Endothelial cell (in vitro differentiated cells): ENCODE results near the gene TXNL4A. TPM values are rescaled to one million over a fixed set of nuclear protein-coding genes. Genes with fewer than 3 reads are reported as not detected.

Experiments used
- DNase-seq: peaks from one replicate; pipeline ENCODE4 v3.0.0; 2021; ENCODE audit warnings: low spot score
- H3K27ac Mint-ChIP-seq: one replicate; pipeline ENCODE4 v1.8.0; 2021; ENCODE audit warnings: mixed read lengths, inconsistent platforms; ENCODE audit not compliant: unreplicated experiment
- H3K27me3 Mint-ChIP-seq: one replicate; pipeline ENCODE4 v1.8.0; 2021; ENCODE audit warnings: mild to moderate bottlenecking, moderate library complexity, mixed read lengths, inconsistent platforms; ENCODE audit not compliant: unreplicated experiment
- H3K36me3 Mint-ChIP-seq: one replicate; pipeline ENCODE4 v1.8.0; 2021; ENCODE audit warnings: mild to moderate bottlenecking, low read depth, mixed read lengths, inconsistent platforms; ENCODE audit not compliant: unreplicated experiment
- H3K4me1 Mint-ChIP-seq: one replicate; pipeline ENCODE4 v1.8.0; 2021; ENCODE audit warnings: mild to moderate bottlenecking, mixed read lengths, inconsistent platforms; ENCODE audit not compliant: unreplicated experiment
- H3K4me3 Mint-ChIP-seq: one replicate; pipeline ENCODE4 v1.8.0; 2021; ENCODE audit warnings: mild to moderate bottlenecking, mixed read lengths, inconsistent platforms; ENCODE audit not compliant: unreplicated experiment
- H3K9me3 Mint-ChIP-seq: one replicate; pipeline ENCODE4 v1.8.0; 2021; ENCODE audit warnings: mixed read lengths, inconsistent platforms; ENCODE audit not compliant: unreplicated experiment
- total RNA-seq: library from RNA; stranded (reverse); fragmentation: NEBNext Ultra II Directional; extraction: Animal tissue kit (Norgen Biotek cat#: 25700); gene quantifications from one replicate; pipeline ENCODE4 v1.2.1, GENCODE V29; 2021; ENCODE audit not compliant: unreplicated experiment
- TF ChIP-seq, protein P1 (sequence below): fragments of 200-600 bp; sonication (generic); IDR thresholded peaks from one replicate; pipeline ENCODE4 v1.5.0; 2021; ENCODE audit warnings: antibody characterized with exemption; ENCODE audit not compliant: unreplicated experiment

TXNL4A gene
- total RNA-seq, 1 donor from 2014 or later = 86.8 TPM

DNA sequence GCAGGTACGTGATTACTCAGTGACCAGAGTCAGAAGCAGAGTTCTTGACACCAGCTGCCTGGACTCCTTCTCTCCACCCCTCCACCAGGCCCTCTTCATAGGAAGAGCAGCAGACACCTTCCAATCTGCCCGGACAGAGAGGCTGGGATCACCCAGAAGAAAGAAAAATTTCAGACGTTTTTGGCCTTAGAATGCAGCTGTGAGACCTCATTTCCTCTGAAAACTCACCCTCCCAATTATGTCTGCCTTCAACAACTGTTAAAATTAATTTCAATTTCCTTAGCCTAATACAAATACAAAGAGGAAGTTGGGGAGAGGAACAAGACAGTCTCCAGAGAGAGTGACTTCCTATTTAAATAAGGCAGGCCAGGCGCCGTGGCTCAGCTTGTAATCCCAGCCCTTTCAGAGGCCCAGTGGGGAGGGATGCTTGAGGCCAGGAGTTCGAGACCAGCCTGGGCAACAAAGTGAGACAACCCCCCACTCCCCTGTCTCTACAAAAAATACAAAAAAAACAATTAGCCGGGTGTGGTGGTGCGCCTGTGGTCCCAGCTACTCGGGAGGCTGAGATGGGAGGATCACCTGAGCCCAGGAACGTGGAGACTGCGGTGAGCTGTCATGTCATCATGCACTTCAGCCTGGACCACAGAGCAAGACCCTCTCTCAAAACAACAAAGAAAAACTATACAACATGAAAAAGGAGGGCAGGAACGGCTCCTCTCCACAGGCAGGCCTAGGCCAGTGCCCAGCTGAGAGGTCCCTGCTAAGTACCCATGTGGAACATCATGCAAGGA lies 38.5 kb downstream of the TXNL4A start:
- peak overlapping the region; percentile 94 for H3K4me3 Mint-ChIP-seq
- H3K27me3 Mint-ChIP-seq = peaks cover 19% of the 10 kb centered on the region
- DNase-seq = no peak
- peak overlapping the region; percentile 74 for H3K27ac Mint-ChIP-seq
- no peaks in the 10 kb centered on the region for H3K9me3 Mint-ChIP-seq
- H3K4me1 Mint-ChIP-seq = peaks cover 11% of the 10 kb centered on the region
- peaks cover 11% of the 10 kb centered on the region for H3K36me3 Mint-ChIP-seq
- TF ChIP-seq, protein P1, sequence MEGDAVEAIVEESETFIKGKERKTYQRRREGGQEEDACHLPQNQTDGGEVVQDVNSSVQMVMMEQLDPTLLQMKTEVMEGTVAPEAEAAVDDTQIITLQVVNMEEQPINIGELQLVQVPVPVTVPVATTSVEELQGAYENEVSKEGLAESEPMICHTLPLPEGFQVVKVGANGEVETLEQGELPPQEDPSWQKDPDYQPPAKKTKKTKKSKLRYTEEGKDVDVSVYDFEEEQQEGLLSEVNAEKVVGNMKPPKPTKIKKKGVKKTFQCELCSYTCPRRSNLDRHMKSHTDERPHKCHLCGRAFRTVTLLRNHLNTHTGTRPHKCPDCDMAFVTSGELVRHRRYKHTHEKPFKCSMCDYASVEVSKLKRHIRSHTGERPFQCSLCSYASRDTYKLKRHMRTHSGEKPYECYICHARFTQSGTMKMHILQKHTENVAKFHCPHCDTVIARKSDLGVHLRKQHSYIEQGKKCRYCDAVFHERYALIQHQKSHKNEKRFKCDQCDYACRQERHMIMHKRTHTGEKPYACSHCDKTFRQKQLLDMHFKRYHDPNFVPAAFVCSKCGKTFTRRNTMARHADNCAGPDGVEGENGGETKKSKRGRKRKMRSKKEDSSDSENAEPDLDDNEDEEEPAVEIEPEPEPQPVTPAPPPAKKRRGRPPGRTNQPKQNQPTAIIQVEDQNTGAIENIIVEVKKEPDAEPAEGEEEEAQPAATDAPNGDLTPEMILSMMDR = no peak

DNA sequence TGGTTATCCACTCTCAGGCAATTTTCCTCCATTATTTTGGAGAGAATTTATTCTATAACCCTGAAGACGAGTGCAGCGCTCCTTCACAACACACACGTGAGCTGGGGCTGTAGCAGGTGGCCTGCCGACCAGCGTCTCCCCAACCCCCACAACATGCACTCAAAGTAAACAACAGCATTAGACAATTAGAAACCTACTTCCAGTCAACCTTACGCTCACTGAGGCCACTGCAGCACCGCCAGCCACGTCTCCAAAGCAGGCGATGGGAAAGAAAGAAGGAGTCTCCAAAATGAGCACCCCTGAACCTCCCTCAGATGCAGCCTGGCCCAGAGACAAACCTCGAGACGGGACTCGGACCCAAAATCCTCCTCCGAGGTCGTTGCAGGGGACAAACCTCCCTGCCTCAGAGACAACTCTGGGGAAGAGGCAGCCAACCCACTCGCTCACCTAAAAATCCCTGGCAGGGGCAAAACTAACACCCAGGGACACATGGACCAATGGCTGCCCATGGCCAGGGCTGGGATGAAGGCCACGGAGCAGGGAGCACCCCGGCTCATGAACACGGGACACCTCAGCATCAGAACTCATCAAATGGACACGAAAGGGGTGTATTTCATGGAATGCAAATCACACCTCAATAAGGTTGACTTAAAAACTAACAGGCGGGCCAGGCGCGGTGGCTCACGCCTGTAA lies 39.5 kb downstream of the TXNL4A start:
- Mint-ChIP-seq H3K4me1 (peaks cover 15% of the 10 kb centered on the region), H3K9me3 (no peaks in the 10 kb centered on the region), H3K27ac (no peak overlapping the region), H3K27me3 (peaks cover 19% of the 10 kb centered on the region), H3K4me3 (no peak overlapping the region), H3K36me3 (peaks cover 11% of the 10 kb centered on the region)
- TF ChIP-seq, protein P1 = no peak
- no peak for DNase-seq

DNA sequence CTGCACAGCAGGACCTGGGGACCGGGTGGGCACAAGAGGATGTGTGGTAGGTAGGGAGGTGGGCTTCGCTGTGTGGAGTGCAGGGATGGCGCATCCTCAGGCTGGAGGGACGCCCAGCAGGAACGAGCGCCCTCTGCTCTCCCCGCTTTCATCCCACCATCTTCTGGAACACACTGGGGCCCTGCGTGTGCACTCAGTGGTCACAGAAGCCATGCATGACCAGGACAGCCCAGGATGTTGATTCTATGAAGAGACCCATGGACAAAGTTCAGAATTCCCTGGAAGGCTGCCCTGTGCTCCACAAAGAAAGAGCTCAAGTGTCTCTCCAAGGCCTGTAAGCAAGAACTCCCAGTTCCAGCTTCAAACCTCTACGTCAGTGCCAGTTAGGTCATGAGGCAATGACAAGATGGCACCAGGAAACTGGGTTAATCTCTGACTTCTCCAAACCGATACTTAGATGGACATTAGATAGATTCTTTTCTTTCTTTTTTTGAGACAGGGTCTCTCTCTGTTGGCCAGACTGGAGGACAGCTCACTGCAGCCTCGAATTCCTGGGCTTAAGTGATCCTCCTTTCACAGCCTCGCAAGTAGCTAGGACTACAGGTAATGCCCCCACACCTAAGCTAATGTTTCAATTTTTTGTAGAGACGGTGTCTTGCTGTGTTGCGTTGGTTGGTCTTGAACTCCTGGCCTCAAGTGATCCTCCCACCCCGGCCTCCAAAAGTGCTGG lies 40.3 kb downstream of the TXNL4A start:
- no peak for DNase-seq
- no peaks in the 10 kb centered on the region for H3K9me3 Mint-ChIP-seq
- peaks cover 15% of the 10 kb centered on the region for H3K4me1 Mint-ChIP-seq
- no peak overlapping the region for H3K27ac Mint-ChIP-seq
- H3K36me3 Mint-ChIP-seq = peaks cover 13% of the 10 kb centered on the region
- H3K4me3 Mint-ChIP-seq = no peak overlapping the region
- TF ChIP-seq, protein P1 = no peak
- H3K27me3 Mint-ChIP-seq = peaks cover 12% of the 10 kb centered on the region

DNA sequence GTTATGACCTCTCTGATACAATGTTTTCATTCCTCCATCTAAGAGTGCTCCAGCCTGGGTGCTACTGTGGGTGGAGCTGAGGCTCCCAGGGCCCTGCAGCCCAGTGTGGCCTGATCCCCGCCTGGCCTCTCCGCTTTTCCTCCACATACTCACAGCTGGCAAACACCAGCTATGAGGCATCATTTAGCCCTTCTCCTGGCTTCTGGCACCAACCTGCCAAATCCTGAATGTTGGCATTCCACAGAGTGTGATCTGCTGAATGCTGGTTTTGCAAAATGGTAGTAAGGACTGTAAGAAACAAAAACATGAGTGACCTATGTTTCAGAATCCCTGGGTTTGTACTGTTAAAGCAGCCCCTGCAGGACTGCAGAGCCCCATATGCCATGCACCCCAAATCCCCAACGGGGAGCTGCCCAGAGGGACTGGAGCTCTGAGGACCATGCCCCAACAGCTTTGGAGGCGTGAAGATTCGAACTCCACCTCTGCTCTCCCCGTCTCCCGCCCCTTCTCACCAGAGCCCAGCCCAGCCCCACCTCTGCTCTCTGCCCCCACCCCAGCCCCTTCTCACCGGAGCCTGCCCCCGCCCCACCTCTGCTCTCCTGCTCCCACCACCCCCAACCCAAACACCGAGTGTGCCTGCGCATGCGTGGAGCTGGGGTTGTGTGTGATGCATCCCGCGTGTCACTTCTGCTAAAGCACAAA lies 41.2 kb downstream of the TXNL4A start:
- Mint-ChIP-seq H3K27ac (no peak overlapping the region), H3K4me1 (peaks cover 15% of the 10 kb centered on the region), H3K4me3 (no peak overlapping the region), H3K9me3 (no peaks in the 10 kb centered on the region), H3K36me3 (peaks cover 20% of the 10 kb centered on the region), H3K27me3 (peaks cover 11% of the 10 kb centered on the region)
- TF ChIP-seq, protein P1 = no peak
- DNase-seq = no peak
